IPS-NIHi11 (cell line): ENCODE data around the gene PLPPR4.
"Not testable (repeated sequence)": the region's sequence is repeated elsewhere in the genome, so short reads cannot be mapped to it uniquely, and the experiment has no call there.

Experiments used
- DNase-seq: peaks from one replicate; pipeline ENCODE4 v3.0.0; 2012; ENCODE audit warnings: mixed read lengths, low spot score

The PLPPR4 gene

DNA sequence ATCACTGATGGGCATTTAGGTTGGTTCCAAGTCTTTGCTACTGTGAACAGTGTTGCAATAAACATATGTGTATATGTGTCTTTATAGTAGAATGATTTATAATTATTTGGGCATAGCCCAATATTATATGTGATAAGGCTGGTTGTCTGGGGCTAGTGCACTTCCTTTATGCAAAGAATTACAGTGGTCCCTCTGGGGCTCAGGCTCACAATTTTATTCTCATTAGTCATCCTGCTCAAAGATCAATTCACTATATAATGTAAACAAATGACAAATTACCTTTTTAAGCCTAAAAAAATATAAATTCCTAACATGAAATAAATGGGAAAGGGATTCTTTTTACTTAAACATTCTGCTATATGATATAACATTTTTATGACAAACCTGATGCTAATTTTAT is 5.0 kb downstream of the PLPPR4 start:
- no peak for DNase-seq

DNA sequence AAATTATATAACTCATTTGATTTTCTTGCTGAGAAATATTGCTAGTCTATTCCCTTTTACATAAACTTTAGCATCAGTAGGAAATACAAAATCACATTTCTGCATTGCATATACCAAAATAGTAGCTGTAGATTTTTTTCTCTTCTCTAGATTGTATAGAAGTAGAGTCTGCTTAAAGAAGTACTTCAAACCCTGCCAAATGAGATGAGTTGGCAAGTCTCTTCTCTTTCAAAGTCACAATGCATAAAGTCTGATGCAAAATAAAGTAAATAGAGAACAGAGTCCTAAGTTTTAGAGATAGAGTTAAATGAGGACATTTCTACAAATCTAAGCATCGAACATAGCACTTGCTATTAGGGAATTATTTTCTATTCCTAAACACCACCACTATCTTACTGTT is 6.4 kb downstream of the PLPPR4 start:
- no peak for DNase-seq

DNA sequence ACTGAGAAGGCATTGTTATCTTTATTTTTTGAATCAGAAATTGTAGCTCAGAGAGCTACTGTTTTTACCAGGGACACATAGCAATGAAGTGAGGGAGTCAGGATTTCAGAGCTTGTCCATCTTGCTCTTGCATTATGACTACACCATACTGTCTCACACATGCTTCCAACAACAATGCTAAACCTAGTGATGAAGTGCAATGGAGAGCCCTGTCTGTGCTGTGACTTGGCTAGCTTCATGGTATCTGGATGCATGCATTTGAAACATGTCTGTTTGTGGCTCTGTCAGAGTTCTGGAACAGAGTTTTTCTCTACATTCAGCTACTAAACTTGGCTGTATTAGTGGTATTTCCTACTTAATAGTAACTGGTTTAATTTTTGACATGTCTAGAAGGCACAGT is 7.0 kb downstream of the PLPPR4 start:
- no peak for DNase-seq

DNA sequence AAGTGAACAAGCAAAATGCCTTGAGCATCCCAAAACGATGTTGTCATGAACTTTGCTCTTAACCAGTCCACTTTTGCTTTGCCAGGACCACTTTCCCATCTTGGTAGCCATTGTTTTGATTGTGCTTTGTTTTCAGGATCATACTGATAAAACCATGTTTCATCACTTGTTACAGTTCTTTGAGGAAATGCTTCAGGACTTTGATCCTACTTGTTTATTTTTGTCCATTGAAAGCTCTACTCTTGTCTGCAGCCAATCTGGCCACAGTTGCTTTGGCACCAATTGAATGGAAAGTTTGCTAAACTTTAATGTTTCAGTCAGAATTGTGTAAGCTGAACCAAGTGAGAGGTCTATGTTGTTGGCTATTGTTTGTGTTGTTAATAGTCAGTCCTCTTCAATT is 12.8 kb downstream of the PLPPR4 start:
- no peak for DNase-seq

DNA sequence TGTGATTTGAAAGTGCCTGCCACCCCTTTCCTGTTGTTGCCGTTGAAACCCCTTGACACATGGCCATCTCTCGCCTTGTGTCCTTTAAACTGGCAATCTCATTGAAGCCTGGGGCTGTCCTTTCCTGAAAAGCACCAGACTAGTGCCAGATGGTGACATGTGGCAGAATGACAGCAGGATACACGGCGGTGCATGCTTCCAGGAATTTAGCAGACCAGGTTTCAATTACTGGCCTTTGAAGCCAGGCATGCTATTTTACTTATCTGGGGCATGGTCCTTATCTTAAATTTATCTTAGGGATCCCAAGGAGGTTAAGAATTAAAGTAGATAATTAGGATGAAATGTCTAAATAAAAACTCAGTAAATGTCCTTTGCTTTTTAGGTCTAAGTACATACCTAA is 15.2 kb downstream of the PLPPR4 start:
- DNase-seq, result no peak

DNA sequence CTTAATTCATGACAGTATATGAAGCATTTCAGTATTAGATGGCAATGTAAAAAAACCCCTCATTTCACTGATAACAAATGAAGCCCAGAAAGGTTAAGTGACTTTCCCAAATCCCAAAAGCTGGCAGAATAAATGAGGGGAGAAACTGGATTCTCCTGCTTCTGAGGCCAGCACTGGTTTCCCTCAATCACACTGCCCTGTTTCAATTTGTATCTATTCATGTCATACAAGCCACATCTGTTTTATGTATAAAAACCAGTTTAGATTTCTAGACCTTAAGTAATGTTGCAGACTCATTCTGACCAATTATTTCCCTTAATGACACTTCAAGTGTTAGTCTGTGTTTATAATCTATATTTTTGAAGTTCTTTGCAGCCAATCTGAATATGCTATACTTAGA is 16.8 kb downstream of the PLPPR4 start:
- DNase-seq, result no peak

DNA sequence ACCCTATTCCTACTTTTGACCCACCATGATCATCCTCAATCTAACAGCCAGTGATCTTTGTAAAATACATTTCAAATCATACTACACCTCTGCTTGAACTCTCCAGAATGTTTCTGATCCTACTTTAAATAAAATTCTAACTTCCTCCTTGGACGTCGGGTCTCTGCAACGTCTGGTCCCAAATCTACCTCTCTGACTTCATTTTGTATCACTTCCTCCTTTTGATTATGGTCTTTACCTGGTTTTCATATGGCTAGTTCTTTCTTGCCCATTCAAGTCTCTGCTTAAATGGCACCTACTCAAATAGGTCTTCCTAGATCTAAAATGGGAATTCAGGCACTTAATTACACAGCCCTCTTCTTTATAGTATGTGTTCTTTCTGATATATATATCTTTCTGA is 18.2 kb downstream of the PLPPR4 start:
- no peak for DNase-seq

DNA sequence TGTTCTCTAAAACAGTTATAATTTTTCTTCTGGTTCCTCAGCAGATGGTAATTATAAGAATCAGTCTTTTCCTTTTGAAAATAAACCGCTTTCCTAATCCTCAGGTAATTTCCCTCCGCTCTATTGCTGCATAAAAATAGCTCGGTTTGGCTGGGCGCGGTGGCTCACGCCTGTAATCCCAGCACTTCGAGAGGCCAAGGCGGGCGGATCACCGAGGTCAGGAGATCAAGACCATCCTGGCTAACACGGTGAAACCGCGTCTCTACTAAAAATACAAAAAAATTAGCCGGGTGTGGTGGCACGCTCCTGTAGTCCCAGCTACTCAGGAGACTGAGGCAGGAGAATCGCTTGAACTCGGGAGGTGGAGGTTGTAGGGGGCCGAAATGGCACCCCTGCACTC is 19.2 kb downstream of the PLPPR4 start:
- not testable (repeated sequence) for DNase-seq

DNA sequence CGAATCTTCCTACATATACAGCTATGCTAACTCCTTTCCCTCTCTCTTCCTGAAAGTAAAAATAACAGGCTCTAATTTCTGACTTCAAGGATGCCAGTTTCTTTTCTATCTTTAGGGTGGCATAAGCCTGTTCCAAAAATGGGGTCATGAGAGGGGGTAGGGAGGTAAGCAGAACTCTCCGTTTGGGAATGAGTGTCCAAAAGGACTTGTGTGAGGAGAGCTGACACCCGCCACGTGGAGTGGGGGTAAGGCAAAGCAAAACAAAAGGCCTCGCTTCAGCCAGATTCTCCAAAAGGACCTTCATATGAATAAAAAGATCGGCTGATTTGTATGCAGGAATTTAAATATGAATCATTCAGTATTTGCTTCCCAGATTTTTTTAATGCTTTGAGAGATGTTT is 28.6 kb downstream of the PLPPR4 start:
- no peak for DNase-seq

DNA sequence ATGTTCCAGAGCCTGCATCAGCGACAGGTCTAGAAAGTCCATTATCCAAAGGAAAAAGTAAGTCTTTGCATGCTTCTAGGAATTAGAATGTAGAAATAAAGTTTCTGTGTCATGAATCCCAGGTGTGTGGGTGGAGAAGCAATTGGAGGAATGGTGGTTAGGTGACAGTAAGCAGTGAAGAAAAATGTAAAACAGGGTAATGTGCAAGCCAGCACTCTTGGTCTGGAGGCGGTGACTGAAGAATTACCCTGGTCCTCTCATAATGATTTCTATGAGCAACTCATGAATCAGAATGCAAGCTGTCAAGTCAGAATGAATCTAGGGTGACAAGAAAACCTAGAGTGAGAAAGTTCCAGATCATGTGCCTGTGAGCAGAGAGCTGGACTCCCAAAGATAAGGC is 33.6 kb downstream of the PLPPR4 start:
- DNase-seq, result no peak

DNA sequence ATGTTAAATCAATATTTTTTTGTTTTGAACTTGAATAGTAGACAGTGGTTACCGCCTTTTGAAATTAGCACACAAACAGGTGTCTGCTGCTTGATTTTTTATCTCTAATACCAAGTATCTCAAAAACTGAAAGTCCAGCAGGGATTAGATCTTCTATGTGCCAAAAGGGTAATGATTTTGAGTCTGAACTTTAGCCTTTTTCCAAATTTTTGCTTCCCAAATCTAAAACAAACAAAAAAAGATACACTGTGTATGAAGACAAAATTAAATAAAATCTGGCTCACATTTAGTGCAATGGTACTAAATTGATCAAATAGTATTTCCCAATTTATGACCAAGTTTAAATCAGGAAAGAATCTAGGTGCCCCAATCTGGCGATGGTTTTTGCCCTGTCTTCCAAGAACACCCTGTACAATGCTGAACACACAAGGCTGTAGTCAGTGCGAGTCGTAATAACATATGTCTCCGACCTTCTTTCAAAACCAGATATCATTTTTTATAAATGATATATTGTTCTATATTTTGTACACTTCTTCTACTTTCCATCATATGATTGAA is 40.5 kb downstream of the PLPPR4 start:
- no peak for DNase-seq

DNA sequence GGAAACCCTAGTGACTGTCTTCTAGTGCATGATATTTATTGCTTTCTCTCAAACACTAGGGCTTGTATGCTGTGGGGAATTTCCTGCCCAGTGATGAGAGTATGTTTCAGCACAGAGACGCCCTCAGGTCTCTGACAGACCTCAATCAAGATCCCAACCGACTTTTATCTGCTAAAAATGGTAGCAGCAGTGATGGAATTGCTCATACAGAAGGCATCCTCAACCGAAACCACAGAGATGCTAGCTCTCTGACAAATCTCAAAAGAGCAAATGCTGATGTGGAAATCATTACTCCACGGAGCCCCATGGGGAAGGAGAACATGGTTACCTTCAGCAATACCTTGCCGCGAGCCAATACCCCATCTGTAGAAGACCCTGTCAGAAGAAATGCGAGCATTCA is 41.3 kb downstream of the PLPPR4 start:
- no peak for DNase-seq

DNA sequence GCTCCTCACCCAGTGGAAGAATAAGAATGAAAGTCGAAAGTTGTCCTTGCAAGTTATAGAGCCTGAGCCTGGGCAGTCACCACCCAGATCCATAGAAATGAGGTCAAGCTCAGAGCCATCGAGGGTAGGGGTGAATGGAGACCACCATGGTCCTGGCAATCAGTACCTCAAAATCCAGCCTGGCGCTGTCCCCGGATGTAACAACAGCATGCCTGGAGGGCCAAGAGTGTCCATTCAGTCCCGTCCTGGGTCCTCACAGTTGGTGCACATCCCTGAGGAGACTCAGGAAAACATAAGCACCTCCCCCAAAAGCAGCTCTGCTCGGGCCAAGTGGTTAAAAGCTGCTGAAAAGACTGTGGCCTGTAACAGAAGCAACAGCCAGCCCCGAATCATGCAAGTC is 41.8 kb downstream of the PLPPR4 start:
- no peak for DNase-seq

DNA sequence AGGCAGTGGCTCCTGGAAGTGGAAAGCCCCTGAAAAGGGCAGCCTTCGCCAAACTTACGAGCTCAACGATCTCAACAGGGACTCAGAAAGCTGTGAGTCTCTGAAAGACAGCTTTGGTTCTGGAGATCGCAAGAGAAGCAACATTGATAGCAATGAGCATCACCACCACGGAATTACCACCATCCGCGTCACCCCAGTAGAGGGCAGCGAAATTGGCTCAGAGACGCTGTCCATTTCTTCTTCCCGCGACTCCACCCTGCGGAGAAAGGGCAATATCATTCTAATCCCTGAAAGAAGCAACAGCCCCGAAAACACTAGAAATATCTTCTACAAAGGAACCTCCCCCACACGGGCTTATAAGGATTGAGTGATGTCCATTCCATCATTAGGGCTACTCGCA is 42.4 kb downstream of the PLPPR4 start:
- DNase-seq, result no peak

DNA sequence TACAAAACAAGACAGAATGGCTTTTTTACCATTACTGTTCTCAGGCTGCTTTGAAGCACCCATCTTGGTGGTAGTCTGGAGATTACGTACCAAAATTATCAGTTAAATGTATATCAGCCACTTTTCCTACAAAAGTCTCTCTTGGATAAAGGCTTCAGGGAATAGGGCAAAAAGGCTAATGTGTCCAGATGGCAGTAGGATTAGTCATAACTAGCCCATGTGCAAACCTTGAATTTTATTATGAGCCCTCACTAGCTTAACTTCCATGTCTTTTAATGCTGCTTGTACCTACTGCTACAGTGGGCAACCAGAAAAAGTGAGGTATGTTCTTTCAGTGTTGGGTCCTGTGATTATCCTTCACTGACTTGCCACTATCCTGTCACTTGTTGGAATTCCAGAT is 51.0 kb downstream of the PLPPR4 start:
- no peak for DNase-seq

DNA sequence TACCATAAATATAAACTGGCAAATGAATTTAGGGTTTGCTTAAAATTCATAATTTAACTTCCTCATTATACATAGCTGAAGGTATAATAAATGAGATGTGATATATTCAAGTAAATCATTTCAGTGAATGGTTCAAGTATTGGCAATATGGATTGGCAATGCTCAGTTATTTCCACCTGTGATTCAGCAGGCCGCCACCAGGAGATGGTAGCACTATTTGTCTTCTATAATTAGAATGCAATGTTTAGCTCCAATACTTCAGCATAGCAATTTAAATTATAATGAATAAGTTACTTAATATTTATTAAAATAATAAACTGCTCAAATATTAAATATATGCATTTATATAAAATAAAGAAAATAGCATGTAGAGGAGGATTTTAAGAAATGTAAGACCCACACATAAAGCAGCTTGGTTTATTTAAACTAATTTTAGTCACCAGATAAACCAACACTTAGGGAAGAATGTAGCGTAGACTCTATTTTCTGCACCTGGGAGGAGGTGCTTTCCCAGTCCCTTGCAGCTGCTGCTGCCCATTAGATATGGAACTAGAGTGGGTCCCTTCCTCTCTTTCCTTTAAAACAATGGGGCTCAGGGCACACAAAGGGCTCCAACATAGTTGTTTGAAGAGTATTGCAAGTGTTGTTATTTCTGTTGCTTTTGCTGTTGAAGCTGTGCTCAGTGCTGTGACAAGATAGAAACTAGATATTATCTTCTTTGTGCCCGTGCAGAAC is 62.1 kb downstream of the PLPPR4 start:
- DNase-seq, result peak; percentile 14

DNA sequence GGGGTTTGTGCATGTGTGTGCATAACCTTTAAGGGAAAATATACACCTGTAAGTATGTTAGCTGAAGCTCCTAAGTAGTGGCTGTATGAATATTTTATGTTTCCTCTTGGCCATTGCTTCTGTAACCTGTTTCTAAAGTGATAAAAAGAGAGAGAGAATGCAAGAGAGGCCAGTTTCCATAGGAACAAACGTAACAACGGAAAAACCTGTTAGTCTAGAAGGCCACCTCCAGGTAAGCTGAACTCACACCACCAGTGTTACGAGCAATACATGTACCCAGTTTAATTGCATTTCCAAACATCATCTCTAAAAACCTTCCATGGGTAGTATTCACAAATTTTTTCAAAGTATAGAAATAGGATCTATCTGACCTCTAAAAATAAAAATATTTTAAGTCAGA is 63.1 kb downstream of the PLPPR4 start:
- peak; percentile 37 for DNase-seq

DNA sequence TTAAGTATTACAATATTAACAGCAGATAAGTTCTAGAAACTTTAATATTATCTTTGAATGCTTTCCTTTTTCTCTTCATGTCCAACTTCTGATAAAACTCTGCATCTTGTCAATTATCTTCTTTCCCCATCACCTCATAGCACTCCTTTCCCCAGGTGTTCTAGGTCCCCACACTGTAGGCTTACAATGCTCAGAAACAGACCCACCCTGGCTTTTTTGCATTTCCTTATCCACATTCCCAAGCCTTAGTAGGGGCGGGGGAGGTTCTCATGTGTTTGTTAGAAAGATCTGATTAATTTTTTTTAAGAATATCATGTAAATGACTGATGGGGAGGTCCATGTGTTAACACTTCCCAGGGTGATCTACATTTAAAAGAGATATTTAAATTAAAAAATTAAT is 63.9 kb downstream of the PLPPR4 start:
- peak; percentile 11 for DNase-seq

DNA sequence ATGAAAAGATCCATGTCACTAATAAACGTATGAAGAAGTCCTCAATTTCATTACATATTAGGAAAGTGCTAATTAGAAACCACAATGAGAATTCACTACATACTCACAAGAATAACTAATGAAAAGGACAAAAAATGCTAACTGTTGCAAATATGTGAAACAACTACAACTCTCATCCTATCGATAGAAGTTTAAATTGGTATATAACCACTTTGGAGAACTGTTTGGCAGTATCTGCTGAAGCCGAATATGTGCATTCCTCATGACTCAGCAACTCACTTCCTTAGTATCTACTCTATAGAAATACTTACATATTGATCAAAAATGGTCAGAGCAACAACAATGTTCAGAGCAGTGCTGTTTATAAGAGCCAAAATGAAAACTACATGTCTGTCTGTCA is 66.8 kb downstream of the PLPPR4 start:
- DNase-seq, result no peak

DNA sequence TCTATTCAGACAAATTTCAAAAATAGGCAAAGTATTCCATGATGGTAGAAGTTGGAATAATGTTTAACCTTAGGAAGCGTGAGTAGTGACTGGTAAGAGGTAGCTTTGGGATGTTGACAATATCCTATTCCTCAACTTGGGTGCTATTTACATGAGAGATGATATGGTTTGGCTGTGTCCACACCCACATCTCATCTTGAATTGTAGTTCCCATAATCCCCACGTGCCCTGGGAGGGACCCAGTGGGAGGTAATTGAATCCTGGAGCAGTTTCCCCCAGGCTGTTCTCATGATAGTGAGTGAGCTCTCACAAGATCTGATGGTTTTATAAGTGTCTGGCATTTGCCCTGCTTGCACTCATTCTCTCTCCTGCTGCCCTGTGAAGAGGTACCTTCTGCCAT is 67.3 kb downstream of the PLPPR4 start:
- DNase-seq, result no peak

DNA sequence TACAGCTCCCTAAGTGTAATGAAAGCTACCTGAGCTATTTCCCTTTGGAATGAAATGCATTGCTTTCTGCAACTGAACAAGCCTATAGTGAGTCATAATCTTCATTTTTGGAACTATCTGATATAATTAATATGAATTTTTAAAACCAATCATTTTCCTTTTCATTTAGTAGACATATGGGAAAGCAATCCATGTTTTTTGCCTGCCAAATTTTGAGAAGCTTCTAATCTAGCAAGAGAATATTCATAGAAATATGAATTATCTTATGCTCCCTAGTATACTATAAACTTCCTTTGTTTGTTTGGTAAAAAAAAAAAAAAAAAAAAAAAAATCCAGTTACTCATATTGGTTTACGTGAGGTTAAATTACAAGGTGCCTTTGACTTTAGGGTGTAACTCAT is 68.3 kb downstream of the PLPPR4 start:
- no peak for DNase-seq

DNA sequence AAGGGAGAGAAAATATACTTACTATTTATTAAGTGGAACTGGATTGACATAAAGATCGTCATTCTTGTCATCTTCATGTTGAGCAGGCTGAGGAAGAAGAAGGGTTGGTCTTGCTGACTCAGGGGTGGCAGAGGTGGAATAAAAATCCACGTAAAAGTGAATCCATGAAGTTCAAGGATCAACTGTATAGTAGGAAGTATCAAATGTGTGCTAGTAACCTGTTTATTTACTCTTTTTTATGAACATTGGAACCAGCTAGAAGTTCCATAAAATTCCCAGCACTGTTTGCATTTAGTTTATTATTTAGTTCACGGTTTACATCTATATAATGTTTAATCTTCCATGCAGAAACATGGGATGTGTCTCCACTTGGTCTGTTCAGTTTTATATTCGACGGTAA is 70.7 kb downstream of the PLPPR4 start:
- no peak for DNase-seq

DNA sequence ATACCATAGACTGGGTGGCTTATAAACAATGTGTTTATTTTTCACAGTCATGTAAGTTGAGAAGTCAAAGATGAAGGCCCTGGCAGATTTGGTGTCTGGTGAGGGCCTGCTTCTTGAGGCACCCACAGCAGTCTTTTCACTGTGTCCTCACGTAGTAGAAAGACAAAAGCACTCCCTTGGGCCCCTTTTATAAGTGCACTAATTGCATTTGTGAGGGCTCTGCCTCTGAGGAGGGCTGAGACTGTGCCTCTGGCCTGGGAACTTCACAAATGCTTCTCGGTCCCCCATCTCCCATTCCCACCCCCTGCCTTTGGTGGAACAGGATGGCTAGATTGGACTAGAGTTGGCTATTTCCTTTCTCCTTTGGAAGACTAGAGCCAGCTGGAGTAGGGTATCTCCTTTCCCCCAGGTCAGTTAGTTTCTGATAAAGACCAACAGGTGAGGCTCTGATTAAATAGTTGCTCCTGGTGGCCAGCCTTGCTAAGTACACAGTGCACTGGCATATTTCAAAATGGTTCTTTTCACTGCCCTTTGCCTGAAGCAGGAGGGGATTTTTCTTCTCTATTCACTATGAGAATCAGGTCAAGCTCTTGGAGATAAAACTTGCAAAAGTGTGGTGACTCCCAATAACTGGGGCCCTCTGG is 82.9 kb downstream of the PLPPR4 start:
- DNase-seq, result no peak
